Endodermal cell (in vitro differentiated cells): ENCODE measurements around the gene MARCHF2. TPM values are rescaled to one million over a fixed set of nuclear protein-coding genes. Genes with fewer than 3 reads are reported as not detected.

ENCODE experiments used
- DNase-seq: peaks from one replicate; pipeline ENCODE4 v3.0.0-alpha.2; 2017
- H3K27ac ChIP-seq: 2 replicates; pipeline ENCODE4 v1.5.1; 2013; ENCODE audit warnings: mild to moderate bottlenecking, low read depth, low read length, moderate library complexity
- H3K27me3 ChIP-seq: 2 replicates; pipeline ENCODE4 v1.6.1; 2013; ENCODE audit warnings: mild to moderate bottlenecking, low read length, moderate library complexity; ENCODE audit not compliant: insufficient read depth, control insufficient read depth, poor library complexity, severe bottlenecking
- H3K36me3 ChIP-seq: 2 replicates; pipeline ENCODE4 v1.7.0; 2013; ENCODE audit warnings: mild to moderate bottlenecking, low read length, moderate library complexity; ENCODE audit not compliant: control insufficient read depth, insufficient read depth
- H3K4me1 ChIP-seq: one replicate; pipeline ENCODE4 v1.7.0; 2013; ENCODE audit warnings: low read length; ENCODE audit not compliant: control insufficient read depth, insufficient read depth
- H3K4me3 ChIP-seq: 2 replicates; pipeline ENCODE4 v1.5.1; 2013; ENCODE audit warnings: mild to moderate bottlenecking, low read length, moderate library complexity
- H3K9ac ChIP-seq: 2 replicates; pipeline ENCODE4 v1.6.1; 2013; ENCODE audit warnings: mild to moderate bottlenecking, low read length, moderate library complexity; ENCODE audit not compliant: poor library complexity, severe bottlenecking; ENCODE audit errors: extremely low read depth
- H3K9me3 ChIP-seq: 2 replicates; pipeline ENCODE4 v1.6.1; 2013; ENCODE audit warnings: mild to moderate bottlenecking, low read length, moderate library complexity; ENCODE audit not compliant: control insufficient read depth
- H3K27ac Mint-ChIP-seq: 2 replicates; pipeline ENCODE4 v1.8.0; 2020; ENCODE audit warnings: mixed read lengths
- H3K27me3 Mint-ChIP-seq: 2 replicates; pipeline ENCODE4 v1.8.0; 2021; ENCODE audit warnings: mild to moderate bottlenecking, mixed read lengths; ENCODE audit not compliant: insufficient read depth
- H3K36me3 Mint-ChIP-seq: 2 replicates; pipeline ENCODE4 v1.8.0; 2020; ENCODE audit warnings: low read depth, mixed read lengths
- H3K4me1 Mint-ChIP-seq: 2 replicates; pipeline ENCODE4 v1.8.0; 2020; ENCODE audit warnings: mixed read lengths
- H3K4me3 Mint-ChIP-seq: 2 replicates; pipeline ENCODE4 v1.8.0; 2020; ENCODE audit warnings: mild to moderate bottlenecking, moderate library complexity, mixed read lengths
- H3K9me3 Mint-ChIP-seq: 2 replicates; pipeline ENCODE4 v1.8.0; 2020; ENCODE audit warnings: mild to moderate bottlenecking, mixed read lengths
- WGBS, 2 experiments: methylation state at CpG; one replicate each; pipeline versions ENCODE4 v1.1.5 to v1.1.7; 2013; ENCODE audit warnings: missing lambda C conversion rate in 2 of 2, mixed read lengths in 1 of 2; ENCODE audit not compliant: insufficient coverage in 1 of 2, insufficient read length in 1 of 2; 5-methylcytosine and 5-hydroxymethylcytosine counted together
- total RNA-seq, 2 donors: library from RNA; stranded (reverse); fragmentation: NEBNext Ultra II Directional in 1 of 2; extraction: Animal tissue kit (Norgen Biotek cat#: 25700) in 1 of 2; gene quantifications; 2 replicates in 1 of 2; 3 replicates in 1 of 2; pipeline ENCODE4 v1.2.1, GENCODE V29; 2021
- TF ChIP-seq, protein P1 (sequence below): fragments of 200-600 bp; sonication (generic); conservative IDR thresholded peaks from 2 replicates; pipeline ENCODE4 v1.5.0; 2021; ENCODE audit warnings: antibody characterized with exemption, mild to moderate bottlenecking

The MARCHF2 gene
- total RNA-seq, 2 donors from 2014 or later: 31.8 to 35.9 TPM

DNA sequence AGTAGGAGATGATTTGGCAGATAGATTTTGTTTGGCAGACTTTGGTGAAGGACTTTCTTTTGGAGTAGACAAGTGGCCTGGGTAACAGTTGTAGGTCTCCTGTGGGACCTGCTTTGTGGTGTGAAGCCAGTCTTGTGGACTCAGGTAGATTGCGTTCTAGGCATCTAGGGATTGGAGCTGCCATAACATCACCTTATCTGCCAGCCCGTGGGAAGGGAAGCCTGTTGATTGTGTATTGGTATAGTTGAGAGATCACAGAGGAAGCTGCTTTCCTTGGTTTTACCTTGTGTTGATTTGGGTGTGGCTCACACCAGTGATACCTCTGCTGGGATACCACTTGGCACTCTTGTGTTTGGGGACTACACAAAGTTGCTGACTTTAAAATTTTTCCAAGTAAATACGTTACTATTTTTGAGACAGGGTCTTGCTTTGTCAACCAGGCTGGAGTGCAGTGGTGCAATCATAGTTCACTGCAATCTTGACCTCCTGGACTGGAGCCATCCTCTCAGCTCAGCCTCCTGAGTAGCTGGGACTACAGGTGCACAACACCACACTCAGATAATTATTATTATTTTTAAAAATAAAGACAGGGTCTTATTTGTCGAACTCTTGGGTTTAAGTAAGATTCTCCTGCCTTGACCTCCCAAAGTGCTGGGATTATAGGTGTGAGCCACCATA, 39.5 kb downstream of the MARCHF2 start:
- Histone ChIP-seq H3K27ac (no peak overlapping the region), H3K9me3 (no peaks in the 10 kb centered on the region), H3K27me3 (no peaks in the 10 kb centered on the region), H3K9ac (peak overlapping the region; percentile 62), H3K4me1 (peaks cover 21% of the 10 kb centered on the region), H3K4me3 (peak overlapping the region; percentile 70), H3K36me3 (peaks cover 51% of the 10 kb centered on the region)
- TF ChIP-seq, protein P1, sequence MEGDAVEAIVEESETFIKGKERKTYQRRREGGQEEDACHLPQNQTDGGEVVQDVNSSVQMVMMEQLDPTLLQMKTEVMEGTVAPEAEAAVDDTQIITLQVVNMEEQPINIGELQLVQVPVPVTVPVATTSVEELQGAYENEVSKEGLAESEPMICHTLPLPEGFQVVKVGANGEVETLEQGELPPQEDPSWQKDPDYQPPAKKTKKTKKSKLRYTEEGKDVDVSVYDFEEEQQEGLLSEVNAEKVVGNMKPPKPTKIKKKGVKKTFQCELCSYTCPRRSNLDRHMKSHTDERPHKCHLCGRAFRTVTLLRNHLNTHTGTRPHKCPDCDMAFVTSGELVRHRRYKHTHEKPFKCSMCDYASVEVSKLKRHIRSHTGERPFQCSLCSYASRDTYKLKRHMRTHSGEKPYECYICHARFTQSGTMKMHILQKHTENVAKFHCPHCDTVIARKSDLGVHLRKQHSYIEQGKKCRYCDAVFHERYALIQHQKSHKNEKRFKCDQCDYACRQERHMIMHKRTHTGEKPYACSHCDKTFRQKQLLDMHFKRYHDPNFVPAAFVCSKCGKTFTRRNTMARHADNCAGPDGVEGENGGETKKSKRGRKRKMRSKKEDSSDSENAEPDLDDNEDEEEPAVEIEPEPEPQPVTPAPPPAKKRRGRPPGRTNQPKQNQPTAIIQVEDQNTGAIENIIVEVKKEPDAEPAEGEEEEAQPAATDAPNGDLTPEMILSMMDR: no peak
- peak overlapping the region; percentile 42 for H3K4me3 Mint-ChIP-seq
- peaks cover 59% of the 10 kb centered on the region for H3K36me3 Mint-ChIP-seq
- H3K9me3 Mint-ChIP-seq: no peaks in the 10 kb centered on the region
- H3K27ac Mint-ChIP-seq: peak overlapping the region; percentile 94
- 60 to 95% methylated on average over 4 of the region's 4 CpGs for WGBS, 2 experiments
- H3K4me1 Mint-ChIP-seq: peaks cover 77% of the 10 kb centered on the region
- peak; percentile 77 for DNase-seq
- no peaks in the 10 kb centered on the region for H3K27me3 Mint-ChIP-seq

DNA sequence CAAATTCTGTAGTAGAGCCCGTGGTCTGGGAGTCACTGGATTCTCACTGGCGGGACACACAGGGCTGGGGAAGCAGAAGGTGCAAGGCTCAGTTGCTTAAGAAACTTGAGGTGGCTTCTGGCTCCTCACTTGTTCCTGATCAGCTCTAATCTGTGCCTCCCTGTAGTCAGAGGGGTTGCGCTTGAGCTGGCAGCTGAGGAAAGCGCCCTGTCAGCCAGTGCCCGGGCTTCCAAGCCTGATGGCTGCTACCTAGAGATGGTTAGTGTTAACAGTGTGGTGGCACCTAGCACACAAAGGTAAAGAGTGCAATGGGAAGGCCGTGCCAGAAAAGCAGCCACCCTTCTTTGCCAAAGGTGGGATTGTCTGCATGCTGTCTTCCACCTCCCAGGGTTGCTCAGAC, 40.5 kb downstream of the MARCHF2 start:
- no peaks in the 10 kb centered on the region for H3K9me3 ChIP-seq
- Mint-ChIP-seq H3K9me3 (no peaks in the 10 kb centered on the region), H3K36me3 (peaks cover 58% of the 10 kb centered on the region), H3K4me3 (no peak overlapping the region), H3K27me3 (no peaks in the 10 kb centered on the region), H3K27ac (peak overlapping the region; percentile 72), H3K4me1 (peaks cover 80% of the 10 kb centered on the region)
- peak overlapping the region; percentile 3 for H3K4me3 ChIP-seq
- no peak overlapping the region for H3K9ac ChIP-seq
- no peak overlapping the region for H3K27ac ChIP-seq
- 88 to 100% methylated on average over 3 to 6 of the region's 6 CpGs for WGBS, 2 experiments
- TF ChIP-seq, protein P1: no peak
- DNase-seq: peak; percentile 44
- peaks cover 26% of the 10 kb centered on the region for H3K4me1 ChIP-seq
- H3K36me3 ChIP-seq: peaks cover 61% of the 10 kb centered on the region
- no peaks in the 10 kb centered on the region for H3K27me3 ChIP-seq

DNA sequence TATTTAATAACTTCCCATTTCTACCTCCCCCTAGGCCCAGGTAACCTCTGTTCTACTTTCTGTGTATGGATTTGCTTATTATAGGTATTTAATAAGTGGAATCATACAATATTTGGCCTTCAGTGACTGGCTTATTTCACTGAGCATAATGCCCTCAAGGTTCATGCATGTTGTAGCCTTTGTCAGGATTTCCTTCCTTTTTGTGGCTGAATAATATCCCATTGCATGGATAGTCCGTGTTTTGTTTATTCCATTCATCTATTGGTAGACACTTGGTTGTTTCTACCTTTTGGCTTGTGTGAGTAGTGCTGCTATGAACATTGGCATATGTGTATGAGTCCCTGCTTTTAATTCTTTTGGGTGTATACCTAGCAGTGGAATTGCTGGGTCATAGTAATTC, 41.1 kb downstream of the MARCHF2 start:
- Histone ChIP-seq H3K27me3 (no peaks in the 10 kb centered on the region), H3K4me3 (peak overlapping the region; percentile 3), H3K27ac (no peak overlapping the region), H3K4me1 (peaks cover 24% of the 10 kb centered on the region), H3K36me3 (peaks cover 67% of the 10 kb centered on the region), H3K9ac (no peak overlapping the region), H3K9me3 (no peaks in the 10 kb centered on the region)
- 94% methylated on average over 1 of the region's 1 CpG; no CpG with 5 or more reads in 1 of the 2 experiments for WGBS, 2 experiments
- Mint-ChIP-seq H3K36me3 (peaks cover 58% of the 10 kb centered on the region), H3K4me1 (peaks cover 77% of the 10 kb centered on the region), H3K9me3 (no peaks in the 10 kb centered on the region), H3K27me3 (no peaks in the 10 kb centered on the region), H3K4me3 (no peak overlapping the region), H3K27ac (peak overlapping the region; percentile 72)
- TF ChIP-seq, protein P1: no peak
- no peak for DNase-seq
